CD4-positive, alpha-beta memory T cell (primary cell): ENCODE results near the gene RHBDF1. TPM values are rescaled to one million over a fixed set of nuclear protein-coding genes. Genes with fewer than 3 reads are reported as not detected.
A peak's percentile ranks its signal among the peaks of the same experiment; 100 is the strongest.

Experiments used
- CTCF ChIA-PET: fragments of 350-600 bp; sonication (Branson Sonifier 250); formaldehyde crosslinking; loops from one replicate; lab custom pipeline; 2021; ENCODE audit warnings: inconsistent platforms; ENCODE audit not compliant: partially characterized antibody; lab: Charles Lee
- POLR2A ChIA-PET: fragments of 350-600 bp; sonication (Branson Sonifier 250); formaldehyde crosslinking; loops from one replicate; lab custom pipeline; 2021; ENCODE audit not compliant: partially characterized antibody; lab: Charles Lee
- DNase-seq, 5 donors: peaks; one replicate each; pipeline versions ENCODE4 v3.0.0 to v3.0.0-alpha.2; 2020 to 2022; ENCODE audit warnings: mixed read lengths in 1 of 5
- H3K27ac ChIP-seq: one replicate; pipeline ENCODE4 v1.7.0; 2013; ENCODE audit warnings: low read depth, low read length
- H3K27me3 ChIP-seq: 2 replicates; pipeline ENCODE4 v1.7.0; 2013; ENCODE audit warnings: mild to moderate bottlenecking, low read length, moderate library complexity; ENCODE audit not compliant: insufficient read depth
- H3K36me3 ChIP-seq: 2 replicates; pipeline ENCODE4 v1.7.0; 2013; ENCODE audit warnings: mild to moderate bottlenecking, low read length, moderate library complexity; ENCODE audit not compliant: insufficient read depth
- H3K4me1 ChIP-seq: 2 replicates; pipeline ENCODE4 v1.7.0; 2013; ENCODE audit warnings: mild to moderate bottlenecking, low read length, moderate library complexity; ENCODE audit not compliant: insufficient read depth
- H3K4me3 ChIP-seq, 2 donors: one replicate each; pipeline ENCODE4 v1.7.0; 2013; ENCODE audit warnings: low read length in 2 of 2, mild to moderate bottlenecking in 1 of 2
- H3K9me3 ChIP-seq, 2 donors: one replicate each; pipeline ENCODE4 v1.7.0; 2013; ENCODE audit warnings: low read length in 2 of 2, control low read depth in 1 of 2; ENCODE audit not compliant: control insufficient read depth in 1 of 2
- H3K27ac Mint-ChIP-seq, 7 donors: one replicate each; pipeline ENCODE4 v1.8.0; 2020 to 2021; ENCODE audit warnings: mixed read lengths in 7 of 7, mild to moderate bottlenecking in 6 of 7, inconsistent platforms in 3 of 7, moderate library complexity in 3 of 7
- H3K27me3 Mint-ChIP-seq, 2 donors: one replicate each; pipeline ENCODE4 v1.8.0; 2020 to 2021; ENCODE audit warnings: mixed read lengths in 2 of 2
- H3K36me3 Mint-ChIP-seq, 2 donors: one replicate each; pipeline ENCODE4 v1.8.0; 2020 to 2021; ENCODE audit warnings: mixed read lengths in 2 of 2, inconsistent platforms in 1 of 2, mild to moderate bottlenecking in 1 of 2
- H3K4me1 Mint-ChIP-seq, 4 donors: one replicate each; pipeline ENCODE4 v1.8.0; 2020 to 2021; ENCODE audit warnings: mixed read lengths in 4 of 4, mild to moderate bottlenecking in 1 of 4
- H3K4me3 Mint-ChIP-seq, 8 donors: one replicate each; pipeline ENCODE4 v1.8.0; 2020 to 2021; ENCODE audit warnings: mixed read lengths in 8 of 8, mild to moderate bottlenecking in 7 of 8, moderate library complexity in 6 of 8, inconsistent platforms in 3 of 8
- H3K9me3 Mint-ChIP-seq, 8 donors: one replicate each; pipeline ENCODE4 v1.8.0; 2020 to 2021; ENCODE audit warnings: mixed read lengths in 8 of 8, mild to moderate bottlenecking in 5 of 8, inconsistent platforms in 3 of 8, moderate library complexity in 1 of 8
- intact Hi-C: fragments of 100-400 bp; cut with micrococcal nuclease; formaldehyde crosslinking; loops from one replicate; pipeline ENCODE4 v1.15.1; 2023
- polyA plus RNA-seq, 2 donors: library from polyadenylated mRNA; unstranded; fragments of 300-500 nt; fragmentation: Illumina TruSeq; gene quantifications; one replicate each; pipeline ENCODE4 v1.2.3, GENCODE V29; 2021
- total RNA-seq, 2 experiments: library from RNA; stranded (reverse); gene quantifications; one replicate each; pipeline ENCODE4 v1.2.3, GENCODE V29; 2021

The RHBDF1 gene
- total and polyA plus RNA-seq, 4 experiments from 2014 or later: not detected

DNA sequence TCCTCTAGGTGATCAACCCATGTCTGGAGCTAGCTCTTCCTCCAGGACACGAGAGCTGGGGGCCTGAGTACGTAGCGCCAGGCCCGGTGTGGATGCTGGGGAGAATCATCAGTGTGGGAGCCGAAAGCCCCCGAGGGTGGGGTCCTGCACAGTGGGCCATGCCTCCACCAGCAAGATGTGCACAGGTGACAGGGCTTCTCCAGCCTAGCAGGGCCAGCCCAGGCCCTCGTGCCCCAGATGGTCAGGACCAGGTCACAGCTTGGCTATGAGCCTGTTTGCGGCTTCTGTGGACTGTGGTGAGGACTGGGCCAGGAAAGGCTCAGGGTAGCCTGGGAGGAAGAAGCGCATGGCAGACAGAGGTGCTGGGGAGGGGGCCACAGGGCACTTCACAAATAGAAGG is 13.4 kb upstream of the RHBDF1 start:
- peaks cover 10 to 26% (median 19%) of the 10 kb centered on the region in 4 donors for H3K4me1 Mint-ChIP-seq
- intact Hi-C loops: no loop called here
- H3K9me3 Mint-ChIP-seq: no peaks in the 10 kb centered on the region
- Histone ChIP-seq H3K36me3 (peaks cover 4% of the 10 kb centered on the region), H3K9me3 (no peaks in the 10 kb centered on the region), H3K4me3 (no peak overlapping the region), H3K27ac (no peak overlapping the region), H3K27me3 (no peaks in the 10 kb centered on the region), H3K4me1 (peaks cover 20% of the 10 kb centered on the region)
- DNase-seq: no peak
- H3K27ac Mint-ChIP-seq: peak overlapping the region in 1 of 7 donors; percentile 18
- POLR2A ChIA-PET: no interaction called here
- H3K27me3 Mint-ChIP-seq: no peaks in the 10 kb centered on the region
- H3K36me3 Mint-ChIP-seq: peaks cover 4 to 35% of the 10 kb centered on the region in 2 donors
- CTCF ChIA-PET: interaction anchor here (1.6 kb wide), 1 partner anchor 21 kb away, joined by 6 read pairs; no protein-coding TSS in a partner anchor
- no peak overlapping the region for H3K4me3 Mint-ChIP-seq

DNA sequence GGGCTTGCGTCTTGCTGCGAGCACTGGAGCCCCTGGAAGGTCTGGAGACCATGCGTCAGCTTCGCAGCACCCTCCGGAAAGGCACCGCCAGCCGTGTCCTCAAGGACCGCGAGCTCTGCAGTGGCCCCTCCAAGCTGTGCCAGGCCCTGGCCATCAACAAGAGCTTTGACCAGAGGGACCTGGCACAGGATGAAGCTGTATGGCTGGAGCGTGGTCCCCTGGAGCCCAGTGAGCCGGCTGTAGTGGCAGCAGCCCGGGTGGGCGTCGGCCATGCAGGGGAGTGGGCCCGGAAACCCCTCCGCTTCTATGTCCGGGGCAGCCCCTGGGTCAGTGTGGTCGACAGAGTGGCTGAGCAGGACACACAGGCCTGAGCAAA is 13.0 kb upstream of the RHBDF1 start:
- H3K9me3 ChIP-seq: no peaks in the 10 kb centered on the region
- H3K4me3 ChIP-seq: no peak overlapping the region
- CTCF ChIA-PET: interaction anchor here (0.6 to 3.0 kb wide), 4 partner anchors 11 to 160 kb away, joined by 3 to 9 read pairs (median 4); no protein-coding TSS in a partner anchor
- intact Hi-C loops: no loop called here
- H3K4me1 Mint-ChIP-seq: peaks cover 10 to 26% (median 19%) of the 10 kb centered on the region in 4 donors
- peaks cover 20% of the 10 kb centered on the region for H3K4me1 ChIP-seq
- no peaks in the 10 kb centered on the region for H3K27me3 Mint-ChIP-seq
- peaks cover 4 to 31% of the 10 kb centered on the region in 2 donors for H3K36me3 Mint-ChIP-seq
- no peak overlapping the region for H3K4me3 Mint-ChIP-seq
- peak overlapping the region in 1 of 7 donors; percentile 9 for H3K27ac Mint-ChIP-seq
- peaks cover 4% of the 10 kb centered on the region for H3K36me3 ChIP-seq
- POLR2A ChIA-PET: interaction anchor here (1.0 kb wide), 1 partner anchor 12 kb away, joined by 3 read pairs; no protein-coding TSS in a partner anchor
- no peak for DNase-seq
- no peak overlapping the region for H3K27ac ChIP-seq
- H3K9me3 Mint-ChIP-seq: no peaks in the 10 kb centered on the region
- no peaks in the 10 kb centered on the region for H3K27me3 ChIP-seq

- no peak for DNase-seq
- Histone ChIP-seq H3K4me1 (peaks cover 20% of the 10 kb centered on the region), H3K4me3 (no peak overlapping the region), H3K27me3 (no peaks in the 10 kb centered on the region), H3K27ac (no peak overlapping the region), H3K9me3 (no peaks in the 10 kb centered on the region), H3K36me3 (peaks cover 5% of the 10 kb centered on the region)
- intact Hi-C loops: no loop called here
- Mint-ChIP-seq H3K36me3 (peaks cover 4 to 29% of the 10 kb centered on the region in 2 donors), H3K27me3 (no peaks in the 10 kb centered on the region), H3K27ac (peak overlapping the region in 6 of 7 donors; percentile 9 to 86 (median 54)), H3K9me3 (no peaks in the 10 kb centered on the region), H3K4me3 (peak overlapping the region in 1 of 8 donors; percentile 29), H3K4me1 (peaks cover 10 to 31% (median 19%) of the 10 kb centered on the region in 4 donors)
- CTCF ChIA-PET: interaction anchor here (0.6 to 3.0 kb wide), 5 partner anchors 10 to 160 kb away, joined by 3 to 9 read pairs (median 3); no protein-coding TSS in a partner anchor
- POLR2A ChIA-PET: interaction anchor here (1.0 to 1.6 kb wide), 2 partner anchors 13 to 46 kb away, joined by 3 to 4 read pairs; no protein-coding TSS in a partner anchor
Measured at GRCh38 chr16:84718-85406, 12.4 kb upstream of the RHBDF1 start.

GRCh38 chr16:83781-84615 is 11.6 kb upstream of the RHBDF1 start:
- intact Hi-C loops: no loop called here
- no peaks in the 10 kb centered on the region for H3K27me3 Mint-ChIP-seq
- no peak for DNase-seq
- H3K36me3 ChIP-seq: peaks cover 9% of the 10 kb centered on the region
- peak overlapping the region; percentile 9 to 95 (median 77) for H3K27ac Mint-ChIP-seq
- peaks cover 23% of the 10 kb centered on the region for H3K4me1 ChIP-seq
- peaks cover 4 to 29% of the 10 kb centered on the region in 2 donors for H3K36me3 Mint-ChIP-seq
- H3K27ac ChIP-seq: no peak overlapping the region
- ChIA-PET POLR2A (interaction anchor here (1.0 to 1.6 kb wide), 2 partner anchors 14 to 45 kb away, joined by 3 to 4 read pairs; no protein-coding TSS in a partner anchor), CTCF (interaction anchor here (0.6 to 3.0 kb wide), 5 partner anchors 11 to 23 kb away, joined by 3 to 9 read pairs (median 3); no protein-coding TSS in a partner anchor)
- no peak overlapping the region for H3K4me3 ChIP-seq
- H3K9me3 Mint-ChIP-seq: no peaks in the 10 kb centered on the region
- peaks cover 13 to 39% (median 24%) of the 10 kb centered on the region in 4 donors for H3K4me1 Mint-ChIP-seq
- H3K27me3 ChIP-seq: no peaks in the 10 kb centered on the region
- H3K4me3 Mint-ChIP-seq: peak overlapping the region in 6 of 8 donors; percentile 4 to 79 (median 56)
- H3K9me3 ChIP-seq: no peaks in the 10 kb centered on the region

- H3K4me1 ChIP-seq: peaks cover 29% of the 10 kb centered on the region
- H3K4me1 Mint-ChIP-seq: peaks cover 13 to 45% (median 30%) of the 10 kb centered on the region in 4 donors
- no peaks in the 10 kb centered on the region for H3K27me3 ChIP-seq
- ChIA-PET POLR2A (no interaction called here), CTCF (interaction anchor here (3.0 kb wide), 1 partner anchor 14 kb away, joined by 9 read pairs; no protein-coding TSS in a partner anchor)
- no peak for DNase-seq
- no peaks in the 10 kb centered on the region for H3K27me3 Mint-ChIP-seq
- H3K4me3 Mint-ChIP-seq: no peak overlapping the region
- peaks cover 5% of the 10 kb centered on the region for H3K36me3 ChIP-seq
- peak overlapping the region in 3 of 7 donors; percentile 42 to 75 (median 46) for H3K27ac Mint-ChIP-seq
- no peak overlapping the region for H3K27ac ChIP-seq
- no peaks in the 10 kb centered on the region for H3K9me3 Mint-ChIP-seq
- H3K4me3 ChIP-seq: no peak overlapping the region
- H3K9me3 ChIP-seq: no peaks in the 10 kb centered on the region
- H3K36me3 Mint-ChIP-seq: peaks cover 4 to 27% of the 10 kb centered on the region in 2 donors
- intact Hi-C loops: no loop called here
Measured at GRCh38 chr16:83060-83603, 10.7 kb upstream of the RHBDF1 start.

DNA sequence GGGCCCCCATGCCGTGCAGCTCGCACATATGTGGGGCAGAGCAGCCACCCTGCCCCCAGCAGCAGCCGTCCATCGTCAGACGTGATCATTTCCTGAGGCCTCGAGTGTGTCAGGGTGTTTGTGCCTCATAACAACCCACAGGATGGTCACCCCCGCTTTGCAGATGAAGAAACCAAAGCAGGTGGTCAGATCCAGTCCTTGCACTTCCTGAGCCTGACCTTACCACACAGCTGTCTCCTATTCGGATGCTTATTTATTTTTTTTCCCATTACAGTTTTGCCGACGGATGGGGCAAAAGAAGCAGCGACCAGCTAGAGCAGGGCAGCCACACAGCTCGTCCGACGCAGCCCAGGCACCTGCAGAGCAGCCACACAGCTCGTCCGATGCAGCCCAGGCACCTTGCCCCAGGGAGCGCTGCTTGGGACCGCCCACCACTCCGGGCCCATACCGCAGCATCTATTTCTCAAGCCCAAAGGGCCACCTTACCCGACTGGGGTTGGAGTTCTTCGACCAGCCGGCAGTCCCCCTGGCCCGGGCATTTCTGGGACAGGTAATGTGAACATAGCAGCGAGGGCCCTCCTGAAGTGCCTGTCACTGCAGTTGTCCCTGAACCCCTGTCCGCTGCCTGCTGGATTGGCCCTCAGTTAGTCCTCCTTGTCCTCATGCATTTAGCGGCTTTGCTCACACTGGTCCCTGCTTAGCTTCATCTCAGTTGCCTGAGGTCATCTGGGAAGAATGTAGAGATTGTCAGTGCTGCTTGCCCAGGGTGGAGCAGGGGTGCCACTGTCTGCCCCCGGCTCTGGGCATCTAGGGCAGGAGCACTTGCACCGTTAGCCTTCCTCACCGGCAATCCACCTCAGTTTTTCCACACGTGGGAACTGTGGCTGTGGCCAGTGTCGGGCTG is 7.0 kb upstream of the RHBDF1 start:
- Histone ChIP-seq H3K27ac (no peak overlapping the region), H3K4me3 (peak overlapping the region in 1 of 2 donors; percentile 49), H3K36me3 (peaks cover 5% of the 10 kb centered on the region), H3K4me1 (peaks cover 36% of the 10 kb centered on the region), H3K27me3 (no peaks in the 10 kb centered on the region), H3K9me3 (no peaks in the 10 kb centered on the region)
- Mint-ChIP-seq H3K4me1 (peaks cover 16 to 53% (median 37%) of the 10 kb centered on the region in 4 donors), H3K27ac (peak overlapping the region in 5 of 7 donors; percentile 68 to 91 (median 86)), H3K27me3 (peaks cover 2 to 3% of the 10 kb centered on the region in 2 donors), H3K36me3 (peaks cover 0 to 5% of the 10 kb centered on the region in 2 donors), H3K4me3 (peak overlapping the region; percentile 86 to 91 (median 90)), H3K9me3 (no peaks in the 10 kb centered on the region)
- CTCF ChIA-PET: interaction anchor here (1.8 kb wide), 2 partner anchors 17 to 27 kb away, joined by 6 read pairs; no protein-coding TSS in a partner anchor
- intact Hi-C loops: no loop called here
- POLR2A ChIA-PET: interaction anchor here (1.1 kb wide), 1 partner anchor 12 kb away, joined by 3 read pairs; no protein-coding TSS in a partner anchor
- DNase-seq: no peak
